RWPE1 (cell line): ENCODE data around the gene LAMC3.

Source experiments
- CTCF ChIA-PET: fragments of 350-600 bp; sonication (Branson Sonifier 250); formaldehyde crosslinking; extraction: SDS; loops from one replicate; lab custom pipeline; 2021; lab: Yijun Ruan, JAX
- POLR2A ChIA-PET: fragments of 400-600 bp; formaldehyde crosslinking; extraction: SDS; loops from one replicate; lab custom pipeline; 2020; ENCODE audit warnings: antibody characterized with exemption; ENCODE audit not compliant: low non-redundant PET; lab: Yijun Ruan, JAX
- DNase-seq: peaks from one replicate; pipeline ENCODE4 v3.0.0; 2012; ENCODE audit warnings: low spot score
- H3K27ac ChIP-seq: fragments of 450-650 bp; 2 replicates; pipeline ENCODE4 v1.5.1; 2017
- CTCF ChIP-seq: fragments of 450-650 bp; conservative IDR thresholded peaks from 2 replicates; pipeline ENCODE4 v1.5.1; 2017; ENCODE audit warnings: low read depth, mild to moderate bottlenecking

The LAMC3 gene

GRCh38 chr9:131028931-131029573, 20.1 kb downstream of the LAMC3 start:
- ChIA-PET CTCF (no interaction called here), POLR2A (no interaction called here)
- no peak for DNase-seq
- no peak for TF ChIP-seq CTCF
- no peak overlapping the region for H3K27ac ChIP-seq

- POLR2A ChIA-PET = interaction anchor here (0.7 kb wide), 1 partner anchor 315 kb away, joined by 4 read pairs; no protein-coding TSS in a partner anchor
- H3K27ac ChIP-seq = no peak overlapping the region
- CTCF ChIA-PET = interaction anchor here (0.7 to 2.6 kb wide), 2 partner anchors 17 to 44 kb away, joined by 4 to 12 read pairs; no protein-coding TSS in a partner anchor
- DNase-seq = no peak
- TF ChIP-seq CTCF = no peak
Observed at GRCh38 chr9:131029574-131029952, 20.6 kb downstream of the LAMC3 start.

GRCh38 chr9:131030239-131031004, 21.4 kb downstream of the LAMC3 start:
- no peak overlapping the region for H3K27ac ChIP-seq
- TF ChIP-seq CTCF = no peak
- ChIA-PET CTCF (interaction anchor here (0.7 to 2.6 kb wide), 4 partner anchors 13 to 43 kb away, joined by 3 to 12 read pairs (median 4); no protein-coding TSS in a partner anchor), POLR2A (interaction anchor here (0.7 kb wide), 1 partner anchor 316 kb away, joined by 4 read pairs; no protein-coding TSS in a partner anchor)
- no peak for DNase-seq

- POLR2A ChIA-PET = no interaction called here
- no peak for DNase-seq
- TF ChIP-seq CTCF = no peak
- CTCF ChIA-PET = interaction anchor here (0.5 to 2.6 kb wide), 4 partner anchors 9 to 1535 kb away, joined by 3 to 12 read pairs (median 3); no protein-coding TSS in a partner anchor
- H3K27ac ChIP-seq = no peak overlapping the region
Observed at GRCh38 chr9:131031005-131031641, 22.1 kb downstream of the LAMC3 start.

- no peak for DNase-seq
- POLR2A ChIA-PET = no interaction called here
- no peak overlapping the region for H3K27ac ChIP-seq
- CTCF ChIA-PET = interaction anchor here (0.5 to 2.6 kb wide), 3 partner anchors 8 to 1534 kb away, joined by 3 to 12 read pairs (median 3); no protein-coding TSS in a partner anchor
- no peak for TF ChIP-seq CTCF
Observed at GRCh38 chr9:131031642-131032005, 22.6 kb downstream of the LAMC3 start.

- POLR2A ChIA-PET = interaction anchor here (0.6 kb wide), 1 partner anchor 79 kb away, joined by 3 read pairs; no protein-coding TSS in a partner anchor
- TF ChIP-seq CTCF = no peak
- CTCF ChIA-PET = interaction anchor here (2.6 kb wide), 1 partner anchor 14 kb away, joined by 12 read pairs; no protein-coding TSS in a partner anchor
Observed at GRCh38 chr9:131032384-131032783, 23.4 kb downstream of the LAMC3 start.

More at GRCh38 chr9:131032384-131032783, 23.4 kb downstream of the LAMC3 start:
- no peak for DNase-seq
- H3K27ac ChIP-seq = no peak overlapping the region
